CD4-positive, alpha-beta T cell (primary cell): ENCODE data around the gene KRTAP10-7. TPM values are rescaled to one million over a fixed set of nuclear protein-coding genes. Genes with fewer than 3 reads are reported as not detected.

ENCODE experiments used
- ATAC-seq: fragments of 200-7000 bp; cut with Tn5 transposase; one replicate; pipeline ENCODE4 v1.10.0; 2022; ENCODE audit warnings: mild to moderate bottlenecking; ENCODE audit not compliant: poor library complexity
- CTCF ChIA-PET: fragments of 350-600 bp; sonication (Branson Sonifier 250); formaldehyde crosslinking; loops from one replicate; lab custom pipeline; 2021; ENCODE audit warnings: antibody characterized with exemption, inconsistent platforms; lab: Charles Lee
- POLR2A ChIA-PET: fragments of 350-600 bp; sonication (Branson Sonifier 250); formaldehyde crosslinking; loops from one replicate; lab custom pipeline; 2021; ENCODE audit warnings: antibody characterized with exemption, inconsistent platforms; lab: Charles Lee
- DNase-seq, 14 experiments: peaks; one replicate each; pipeline ENCODE4 v3.0.0-alpha.2; 2013 to 2020; ENCODE audit warnings: mixed read lengths in 2 of 14
- H3K27ac ChIP-seq, 2 donors: one replicate each; pipeline versions ENCODE4 v1.5.1 to v1.7.0; 2013; ENCODE audit warnings: low read length in 2 of 2, low read depth in 1 of 2, mild to moderate bottlenecking in 1 of 2
- H3K27me3 ChIP-seq, 2 experiments: 1 replicate in 1 of 2; 2 replicates in 1 of 2; pipeline versions ENCODE4 v1.6.1 to v1.7.0; 2013; ENCODE audit warnings: low read length in 2 of 2, control low read depth in 1 of 2, mild to moderate bottlenecking in 1 of 2, moderate library complexity in 1 of 2; ENCODE audit not compliant: insufficient read depth in 2 of 2, control insufficient read depth in 1 of 2
- H3K36me3 ChIP-seq: one replicate; pipeline ENCODE4 v1.6.1; 2013; ENCODE audit warnings: low read length, control low read depth; ENCODE audit not compliant: insufficient read depth
- H3K4me1 ChIP-seq: one replicate; pipeline ENCODE4 v1.6.1; 2013; ENCODE audit warnings: low read length, control low read depth; ENCODE audit not compliant: insufficient read depth
- H3K4me3 ChIP-seq: one replicate; pipeline ENCODE4 v1.5.1; 2013; ENCODE audit warnings: mild to moderate bottlenecking, low read length, moderate library complexity
- H3K9me3 ChIP-seq, 2 experiments: 1 replicate in 1 of 2; 2 replicates in 1 of 2; pipeline versions ENCODE4 v1.6.1 to v1.7.0; 2013; ENCODE audit warnings: low read length in 2 of 2, mild to moderate bottlenecking in 2 of 2, control low read depth in 1 of 2, moderate library complexity in 1 of 2; ENCODE audit not compliant: control insufficient read depth in 1 of 2, insufficient read depth in 1 of 2
- H3K27ac Mint-ChIP-seq: one replicate; pipeline ENCODE4 v1.8.0; 2020; ENCODE audit warnings: mixed read lengths
- H3K27me3 Mint-ChIP-seq: one replicate; pipeline ENCODE4 v1.8.0; 2021; ENCODE audit warnings: mixed read lengths
- H3K36me3 Mint-ChIP-seq: one replicate; pipeline ENCODE4 v1.8.0; 2021; ENCODE audit warnings: low read depth, mixed read lengths
- H3K4me1 Mint-ChIP-seq: one replicate; pipeline ENCODE4 v1.8.0; 2021; ENCODE audit warnings: low read depth, mixed read lengths
- H3K4me3 Mint-ChIP-seq: one replicate; pipeline ENCODE4 v1.8.0; 2020; ENCODE audit warnings: mild to moderate bottlenecking, mixed read lengths
- H3K9me3 Mint-ChIP-seq: one replicate; pipeline ENCODE4 v1.8.0; 2020; ENCODE audit warnings: mixed read lengths
- CTCF ChIP-seq: fragments of 200-600 bp; IDR thresholded peaks from one replicate; pipeline ENCODE4 v1.8.0; 2022; ENCODE audit warnings: antibody characterized with exemption, mild to moderate bottlenecking
- intact Hi-C, 2 experiments: fragments of 100-400 bp; cut with DNase I in 1 of 2; cut with micrococcal nuclease in 1 of 2; formaldehyde crosslinking; loops; one replicate each; pipeline versions ENCODE4 v1.15.1 to v1.9.0; 2023 to 2025; cut with DNase I, micrococcal nuclease
- total RNA-seq, 174 experiments: library from RNA in 2 of 174; stranded (reverse) in 2 of 174; gene quantifications; one replicate each; pipeline ENCODE4 v1.2.3 and lab custom pipeline; 2021 to 2026

The KRTAP10-7 gene
- total RNA-seq, 2 experiments from 2014 or later = not detected

DNA sequence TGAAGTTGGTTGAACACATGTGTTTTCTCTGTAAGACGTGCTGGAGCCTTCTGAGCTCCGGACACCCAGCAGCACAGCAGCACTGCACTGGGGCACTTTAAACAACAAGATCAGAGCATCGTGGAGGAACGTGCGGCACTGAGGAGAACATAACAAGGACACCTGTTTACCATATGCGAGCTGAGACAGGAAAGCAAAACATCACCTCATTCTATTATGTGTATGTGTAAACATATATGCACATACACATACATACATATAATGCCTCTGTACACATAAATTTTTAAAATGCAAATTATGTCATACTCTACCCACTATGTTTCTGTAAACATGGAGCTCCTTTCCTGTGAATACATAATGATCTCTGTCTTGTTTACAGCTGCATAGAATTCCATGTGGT is 4.9 kb upstream of the KRTAP10-7 start:
- H3K27ac ChIP-seq = no peak overlapping the region
- ChIA-PET CTCF (no interaction called here), POLR2A (interaction anchor here (0.8 kb wide), 1 partner anchor 24 kb away, joined by 3 read pairs; no protein-coding TSS in a partner anchor)
- DNase-seq (no peak), ATAC-seq (no peak)
- Mint-ChIP-seq H3K4me1 (no peaks in the 10 kb centered on the region), H3K27ac (no peak overlapping the region), H3K9me3 (no peaks in the 10 kb centered on the region), H3K36me3 (no peaks in the 10 kb centered on the region), H3K27me3 (no peaks in the 10 kb centered on the region), H3K4me3 (no peak overlapping the region)
- H3K36me3 ChIP-seq = no peaks in the 10 kb centered on the region
- no peak for TF ChIP-seq CTCF
- intact Hi-C loops = no loop called here
- peaks cover 9 to 10% of the 10 kb centered on the region in 2 experiments for H3K9me3 ChIP-seq
- no peaks in the 10 kb centered on the region for H3K4me1 ChIP-seq
- H3K4me3 ChIP-seq = no peak overlapping the region
- H3K27me3 ChIP-seq = no peaks in the 10 kb centered on the region

GRCh38 chr21:44596068-44596725 is 4.2 kb upstream of the KRTAP10-7 start:
- CTCF ChIA-PET = no interaction called here
- Mint-ChIP-seq H3K9me3 (no peaks in the 10 kb centered on the region), H3K4me3 (no peak overlapping the region), H3K27me3 (no peaks in the 10 kb centered on the region), H3K4me1 (no peaks in the 10 kb centered on the region), H3K27ac (no peak overlapping the region), H3K36me3 (no peaks in the 10 kb centered on the region)
- H3K27me3 ChIP-seq = no peaks in the 10 kb centered on the region
- POLR2A ChIA-PET = interaction anchor here (0.8 kb wide), 1 partner anchor 25 kb away, joined by 3 read pairs; no protein-coding TSS in a partner anchor
- H3K4me3 ChIP-seq = no peak overlapping the region
- no peaks in the 10 kb centered on the region for H3K4me1 ChIP-seq
- DNase-seq (no peak), ATAC-seq (no peak)
- no peak for TF ChIP-seq CTCF
- intact Hi-C loops = no loop called here
- no peaks in the 10 kb centered on the region for H3K36me3 ChIP-seq
- H3K9me3 ChIP-seq = peaks cover 9 to 10% of the 10 kb centered on the region in 2 experiments
- no peak overlapping the region for H3K27ac ChIP-seq

DNA sequence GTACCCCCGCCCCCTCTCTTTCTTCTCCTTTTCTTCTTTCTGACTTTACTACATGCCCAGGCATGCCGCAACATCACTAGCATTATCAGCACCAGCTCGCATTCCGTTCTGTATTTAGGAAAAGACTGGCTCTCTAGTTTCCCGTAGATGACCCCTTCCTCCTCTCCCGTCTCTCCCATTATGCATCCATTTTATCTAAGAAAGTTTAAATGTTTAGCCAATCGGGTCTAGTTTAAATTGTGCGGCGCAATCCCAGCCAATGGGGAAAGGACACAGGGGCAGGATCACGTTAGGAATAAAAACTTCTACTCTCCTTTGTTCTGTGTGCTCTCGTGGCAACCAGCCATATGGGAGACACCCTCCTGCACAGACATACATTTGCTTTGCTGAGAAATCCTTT is 2.3 kb upstream of the KRTAP10-7 start:
- H3K36me3 ChIP-seq = no peaks in the 10 kb centered on the region
- H3K27me3 Mint-ChIP-seq = no peaks in the 10 kb centered on the region
- no peak overlapping the region for H3K4me3 Mint-ChIP-seq
- DNase-seq = no peak
- H3K36me3 Mint-ChIP-seq = no peaks in the 10 kb centered on the region
- H3K9me3 ChIP-seq = peaks cover 9 to 10% of the 10 kb centered on the region in 2 experiments
- peaks cover 2% of the 10 kb centered on the region for H3K4me1 ChIP-seq
- POLR2A ChIA-PET = no interaction called here
- H3K27me3 ChIP-seq = no peaks in the 10 kb centered on the region
- H3K27ac ChIP-seq = no peak overlapping the region
- no peak for TF ChIP-seq CTCF
- CTCF ChIA-PET = no interaction called here
- no peak for ATAC-seq
- H3K4me3 ChIP-seq = no peak overlapping the region
- H3K9me3 Mint-ChIP-seq = no peaks in the 10 kb centered on the region
- intact Hi-C loops = no loop called here
- no peaks in the 10 kb centered on the region for H3K4me1 Mint-ChIP-seq
- no peak overlapping the region for H3K27ac Mint-ChIP-seq
